Effector memory CD4-positive, alpha-beta T cell (primary cell): ENCODE results near the gene ZNF23.

Experiments
- DNase-seq, 3 donors: peaks; one replicate each; pipeline ENCODE4 v3.0.0-alpha.2; 2020
- H3K27ac ChIP-seq: 2 replicates; pipeline ENCODE4 v1.7.0; 2013; ENCODE audit warnings: mild to moderate bottlenecking, low read length, moderate library complexity; ENCODE audit not compliant: insufficient read depth, poor library complexity, severe bottlenecking
- H3K27me3 ChIP-seq: replicated peaks from 2 replicates; pipeline ENCODE4 v1.7.0; 2013; ENCODE audit warnings: mild to moderate bottlenecking, low read length; ENCODE audit not compliant: insufficient read depth, control insufficient read depth, poor library complexity, severe bottlenecking
- H3K36me3 ChIP-seq: 2 replicates; pipeline ENCODE4 v1.7.0; 2013; ENCODE audit warnings: mild to moderate bottlenecking, low read length, moderate library complexity; ENCODE audit not compliant: control insufficient read depth, insufficient read depth
- H3K4me1 ChIP-seq: 2 replicates; pipeline ENCODE4 v1.7.0; 2013; ENCODE audit warnings: low read length, mild to moderate bottlenecking; ENCODE audit not compliant: control insufficient read depth, insufficient read depth, poor library complexity, severe bottlenecking
- H3K4me3 ChIP-seq: 2 replicates; pipeline ENCODE4 v1.7.0; 2013; ENCODE audit warnings: low read length, low read depth, mild to moderate bottlenecking; ENCODE audit not compliant: insufficient read depth, poor library complexity, severe bottlenecking
- H3K9me3 ChIP-seq: 2 replicates; pipeline ENCODE4 v1.7.0; 2013; ENCODE audit warnings: mild to moderate bottlenecking, low read length, moderate library complexity; ENCODE audit not compliant: control insufficient read depth

Gene ZNF23

DNA sequence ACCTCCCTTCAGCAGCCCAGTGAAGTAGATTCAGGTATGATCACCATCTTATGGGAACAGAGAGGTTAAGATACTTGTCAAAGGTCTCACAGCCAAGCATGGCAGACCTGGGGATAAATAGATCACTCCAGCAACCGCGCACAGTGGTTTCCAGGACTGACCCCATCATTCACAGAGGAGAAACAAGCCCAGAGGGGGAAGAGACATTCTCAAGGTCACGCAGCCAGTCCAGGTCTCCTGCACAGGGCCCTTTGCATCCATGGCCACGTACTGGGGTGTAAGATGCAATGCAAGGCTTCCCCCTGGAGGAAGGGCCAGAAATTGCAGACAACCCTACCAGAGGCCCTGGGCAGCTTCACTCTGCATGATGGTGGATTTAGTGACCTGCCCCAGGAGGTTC lies 40.1 kb downstream of the ZNF23 start:
- Histone ChIP-seq H3K27me3 (no peaks in the 10 kb centered on the region), H3K27ac (no peak overlapping the region), H3K36me3 (no peaks in the 10 kb centered on the region), H3K4me1 (no peaks in the 10 kb centered on the region), H3K4me3 (no peak overlapping the region), H3K9me3 (no peaks in the 10 kb centered on the region)
- DNase-seq: no peak

DNA sequence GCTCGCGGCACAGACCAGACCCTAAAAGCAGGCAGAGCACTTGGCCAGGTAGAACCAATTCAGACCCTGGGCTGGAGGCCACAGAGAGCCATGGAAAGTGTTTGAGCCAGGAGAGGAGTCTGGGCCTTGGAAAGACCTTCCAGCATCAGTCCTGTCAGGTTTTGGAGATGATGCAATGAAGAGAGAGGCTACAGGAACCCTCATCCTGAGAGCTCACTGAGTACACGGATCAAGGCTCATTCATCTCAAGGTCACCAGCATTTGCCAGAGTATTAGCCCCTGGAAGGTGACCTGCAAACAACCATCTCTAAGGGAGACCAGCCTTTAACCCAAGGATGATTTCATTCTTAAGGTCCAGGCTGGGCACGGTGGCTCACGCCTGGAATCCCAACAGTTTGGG lies 48.0 kb downstream of the ZNF23 start:
- no peak overlapping the region for H3K4me3 ChIP-seq
- no peak overlapping the region for H3K27ac ChIP-seq
- H3K9me3 ChIP-seq: no peaks in the 10 kb centered on the region
- H3K4me1 ChIP-seq: peaks cover 4% of the 10 kb centered on the region
- H3K36me3 ChIP-seq: no peaks in the 10 kb centered on the region
- H3K27me3 ChIP-seq: peaks cover 4% of the 10 kb centered on the region
- DNase-seq: no peak

DNA sequence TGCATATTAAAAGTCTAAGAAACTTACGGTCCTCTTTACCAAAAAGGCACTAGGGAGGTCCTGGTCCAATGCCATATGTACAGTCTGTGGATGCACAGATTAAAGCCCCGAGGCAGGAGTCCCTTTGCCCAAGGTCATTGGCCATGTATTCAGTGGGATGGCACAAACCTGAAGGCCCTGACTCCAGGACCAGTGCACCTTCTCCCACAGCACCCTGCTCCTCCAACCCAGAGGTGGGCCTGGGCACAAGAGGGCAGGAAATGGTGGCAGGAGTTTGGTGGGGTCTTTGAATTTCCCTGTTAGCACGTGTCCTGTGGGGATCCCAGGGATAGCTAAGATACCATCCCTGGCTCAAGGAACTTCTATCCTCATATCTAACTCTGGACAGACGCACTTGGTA lies 48.7 kb downstream of the ZNF23 start:
- no peak overlapping the region for H3K4me3 ChIP-seq
- no peak for DNase-seq
- H3K36me3 ChIP-seq: no peaks in the 10 kb centered on the region
- H3K27ac ChIP-seq: no peak overlapping the region
- no peaks in the 10 kb centered on the region for H3K9me3 ChIP-seq
- peaks cover 4% of the 10 kb centered on the region for H3K27me3 ChIP-seq
- H3K4me1 ChIP-seq: peaks cover 4% of the 10 kb centered on the region

DNA sequence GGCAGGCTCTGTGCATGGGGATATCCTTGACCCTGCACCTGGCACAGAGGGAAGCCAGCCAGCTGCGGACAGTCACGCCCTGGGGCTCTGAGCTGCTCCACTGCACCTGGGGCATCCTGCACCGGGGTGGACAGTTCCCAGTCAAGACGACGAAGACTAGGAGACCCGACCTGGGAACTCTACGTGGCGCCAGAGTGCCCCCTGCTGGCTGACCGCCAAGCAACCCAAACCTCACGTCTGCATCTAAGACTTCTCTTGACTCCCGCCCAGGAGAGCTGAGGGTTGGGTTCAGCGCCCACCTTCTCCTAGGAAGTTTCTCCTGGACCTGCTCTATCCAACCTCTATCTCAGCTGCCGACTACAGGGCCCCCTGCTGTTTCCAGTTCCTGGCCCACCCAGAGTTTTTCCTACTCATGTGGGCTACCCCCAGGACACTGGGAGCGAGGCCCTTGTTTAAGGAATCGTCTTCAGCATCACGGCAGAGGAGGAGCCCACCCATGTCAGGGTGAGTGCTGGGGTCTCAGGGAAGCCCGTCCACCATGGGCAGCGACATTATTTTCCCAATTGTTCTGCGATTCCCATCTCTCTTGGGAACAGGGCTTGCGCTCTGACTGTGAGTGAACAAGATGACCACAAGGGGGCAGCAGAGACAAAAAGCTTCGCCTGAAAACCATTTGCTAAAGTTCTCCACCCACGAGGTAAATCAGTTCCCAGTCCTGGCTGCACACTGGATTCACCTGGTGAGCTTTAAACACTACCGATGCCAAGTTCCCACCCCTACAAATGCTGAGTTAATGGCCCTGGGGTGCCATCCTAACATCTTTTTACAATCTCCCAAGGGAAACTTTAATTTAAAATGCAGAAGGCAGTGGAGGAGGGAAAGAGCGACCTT lies 49.5 kb downstream of the ZNF23 start:
- Histone ChIP-seq H3K27me3 (peaks cover 4% of the 10 kb centered on the region), H3K9me3 (no peaks in the 10 kb centered on the region), H3K4me3 (no peak overlapping the region), H3K36me3 (no peaks in the 10 kb centered on the region), H3K4me1 (peaks cover 4% of the 10 kb centered on the region), H3K27ac (no peak overlapping the region)
- peak; percentile 27 to 51 (median 32) for DNase-seq

DNA sequence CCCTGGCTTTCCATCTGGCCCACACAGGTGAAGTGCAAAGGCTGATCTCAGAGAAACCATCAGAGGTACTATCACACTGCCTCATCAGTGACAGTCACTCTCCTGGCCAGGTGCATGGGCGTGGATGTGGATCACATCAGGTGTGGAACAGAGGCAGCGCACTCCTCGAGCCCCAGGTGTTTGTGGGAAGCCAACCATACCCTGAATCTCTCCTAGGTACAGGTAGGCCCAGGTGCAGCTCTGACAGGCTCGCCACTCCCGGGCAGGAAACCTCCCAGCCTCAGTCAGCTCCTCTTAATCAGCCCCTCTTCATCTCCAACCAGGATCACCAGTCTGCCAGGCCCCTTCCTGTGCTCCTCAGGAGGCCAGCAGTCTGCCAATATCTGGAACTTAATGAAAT lies 51.9 kb downstream of the ZNF23 start:
- Histone ChIP-seq H3K27me3 (peaks cover 4% of the 10 kb centered on the region), H3K27ac (no peak overlapping the region), H3K9me3 (no peaks in the 10 kb centered on the region), H3K4me3 (no peak overlapping the region), H3K36me3 (no peaks in the 10 kb centered on the region), H3K4me1 (peaks cover 4% of the 10 kb centered on the region)
- no peak for DNase-seq

DNA sequence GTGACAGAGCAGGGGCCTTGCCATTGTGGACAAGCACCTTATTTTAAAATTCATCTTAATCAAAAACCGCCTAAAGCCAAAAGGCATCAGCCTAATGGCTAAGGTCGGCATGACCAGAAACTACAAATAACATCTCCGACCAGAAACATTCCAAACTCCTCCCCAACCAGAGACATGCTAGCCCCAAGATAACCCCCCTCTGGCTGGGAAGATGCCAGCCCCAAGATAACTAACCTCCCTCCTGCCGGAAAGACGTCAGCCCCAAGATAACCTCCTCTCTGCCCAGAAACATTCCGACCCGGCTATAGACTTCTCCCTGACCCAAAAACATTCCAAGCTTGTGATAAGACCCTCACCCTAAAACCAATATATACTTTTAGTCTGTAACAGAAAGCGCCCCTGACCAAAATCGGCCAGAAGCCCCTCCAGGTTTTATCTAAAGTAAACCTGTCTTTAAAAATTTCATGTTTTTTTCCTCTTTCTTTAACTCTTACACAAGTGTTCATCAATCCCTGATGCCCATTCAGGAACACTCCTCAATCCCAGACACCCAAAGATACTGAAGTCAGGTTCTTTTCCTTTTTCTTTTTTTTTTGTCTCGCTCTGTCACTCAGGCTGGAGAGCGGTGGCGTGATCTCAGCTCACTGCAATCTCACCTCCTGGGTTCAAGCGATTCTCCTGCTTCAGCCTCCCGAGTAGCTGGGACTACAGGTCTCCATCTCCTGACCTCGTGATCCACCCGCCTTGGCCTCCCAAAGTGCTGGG lies 52.9 kb downstream of the ZNF23 start:
- H3K4me3 ChIP-seq: no peak overlapping the region
- H3K36me3 ChIP-seq: no peaks in the 10 kb centered on the region
- peaks cover 4% of the 10 kb centered on the region for H3K27me3 ChIP-seq
- no peak overlapping the region for H3K27ac ChIP-seq
- no peaks in the 10 kb centered on the region for H3K9me3 ChIP-seq
- DNase-seq: no peak
- peaks cover 4% of the 10 kb centered on the region for H3K4me1 ChIP-seq

DNA sequence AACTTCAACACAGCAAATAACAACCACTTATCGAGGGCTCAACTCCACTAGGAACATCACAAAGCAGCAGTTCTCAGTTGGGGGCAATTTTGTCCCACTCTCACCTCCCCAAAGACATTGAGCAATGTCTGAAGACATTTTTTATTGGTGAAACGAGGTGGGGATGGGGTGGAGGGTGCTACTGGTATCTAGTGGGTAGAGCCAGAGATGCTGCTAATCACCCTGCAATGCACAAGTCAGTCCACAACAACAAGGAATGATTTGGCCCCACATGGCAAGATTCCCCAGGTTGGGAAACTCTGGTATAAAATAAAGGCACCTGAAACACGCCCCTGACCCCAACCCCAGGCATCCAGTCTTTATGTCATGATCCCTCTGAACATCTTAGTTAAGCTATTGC lies 53.5 kb downstream of the ZNF23 start:
- Histone ChIP-seq H3K4me1 (peaks cover 4% of the 10 kb centered on the region), H3K36me3 (no peaks in the 10 kb centered on the region), H3K27ac (no peak overlapping the region), H3K4me3 (no peak overlapping the region), H3K27me3 (peaks cover 4% of the 10 kb centered on the region), H3K9me3 (no peaks in the 10 kb centered on the region)
- no peak for DNase-seq

DNA sequence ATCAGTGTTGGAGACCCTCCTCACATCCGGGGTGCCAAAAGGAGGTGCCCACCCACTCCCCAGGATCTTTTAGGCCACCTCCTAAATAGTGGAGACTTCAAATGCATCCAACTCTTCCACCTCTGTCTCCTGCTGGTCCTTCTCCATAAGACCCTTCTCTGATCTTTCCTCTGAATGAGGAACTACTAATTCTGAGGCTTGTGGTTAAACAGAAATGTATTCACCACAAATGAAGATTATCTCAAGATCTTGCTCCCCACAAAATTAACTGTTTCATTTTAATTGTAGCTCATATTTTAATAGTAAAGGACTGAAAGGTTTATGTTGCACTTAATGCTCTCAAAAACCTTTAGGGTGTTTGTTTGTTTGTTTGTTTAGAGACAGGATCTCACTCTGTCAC lies 54.3 kb downstream of the ZNF23 start:
- Histone ChIP-seq H3K9me3 (no peaks in the 10 kb centered on the region), H3K36me3 (no peaks in the 10 kb centered on the region), H3K27me3 (peaks cover 4% of the 10 kb centered on the region), H3K4me3 (no peak overlapping the region), H3K27ac (no peak overlapping the region), H3K4me1 (peaks cover 4% of the 10 kb centered on the region)
- no peak for DNase-seq

DNA sequence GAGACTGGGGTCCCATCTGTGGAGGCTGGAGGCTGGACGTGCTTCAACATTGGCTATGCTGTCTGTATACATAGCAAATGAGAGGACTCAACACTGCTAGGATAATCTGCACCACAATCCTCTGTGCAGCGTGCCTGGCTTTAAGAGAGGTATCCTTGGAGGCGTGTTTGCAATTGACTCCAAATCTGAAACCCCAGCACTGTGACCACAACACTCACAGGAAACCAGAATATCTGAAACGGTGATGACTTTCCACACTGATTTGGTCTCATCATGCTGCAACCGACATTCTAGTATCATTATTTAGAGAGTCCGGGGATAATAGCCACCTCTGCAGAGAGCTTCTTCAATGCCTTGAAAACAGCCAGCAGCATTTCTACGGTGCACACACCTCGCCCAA lies 55.3 kb downstream of the ZNF23 start:
- Histone ChIP-seq H3K36me3 (no peaks in the 10 kb centered on the region), H3K27ac (no peak overlapping the region), H3K4me3 (no peak overlapping the region), H3K9me3 (no peaks in the 10 kb centered on the region), H3K27me3 (peaks cover 4% of the 10 kb centered on the region), H3K4me1 (no peaks in the 10 kb centered on the region)
- DNase-seq: no peak

DNA sequence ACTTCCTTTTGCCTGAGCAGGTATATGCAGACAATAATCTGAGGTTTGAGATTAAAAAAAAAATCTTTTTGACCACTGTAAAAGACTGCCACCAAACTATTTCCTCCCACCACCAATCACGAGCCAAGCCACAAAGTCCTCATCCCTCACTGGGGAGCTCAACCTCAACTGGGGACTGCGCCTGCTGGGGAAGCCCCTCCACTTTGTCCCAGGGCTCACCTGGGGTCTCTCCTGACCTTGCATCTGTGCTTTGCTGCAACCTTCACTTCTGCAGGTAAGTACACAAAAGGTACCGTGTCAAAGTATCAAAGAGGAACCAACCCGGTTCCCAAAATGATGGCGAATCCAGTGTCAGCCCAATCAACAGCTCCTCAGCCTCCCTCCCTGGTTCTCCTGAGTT lies 55.7 kb downstream of the ZNF23 start:
- H3K27me3 ChIP-seq: peaks cover 4% of the 10 kb centered on the region
- H3K36me3 ChIP-seq: no peaks in the 10 kb centered on the region
- no peak overlapping the region for H3K4me3 ChIP-seq
- H3K27ac ChIP-seq: no peak overlapping the region
- no peaks in the 10 kb centered on the region for H3K4me1 ChIP-seq
- no peak for DNase-seq
- no peaks in the 10 kb centered on the region for H3K9me3 ChIP-seq
